HCT116 (cell line): ENCODE results near the gene OPRD1. TPM values are rescaled to one million over a fixed set of nuclear protein-coding genes. Genes with fewer than 3 reads are reported as not detected.

ENCODE experiments used
- ATAC-seq: fragments of 200-7000 bp; cut with Tn5 transposase; 2 replicates; pipeline ENCODE4 v1.9.1; 2020; ENCODE audit warnings: mild to moderate bottlenecking, moderate library complexity
- BruUV-seq: library from RNA; stranded (reverse); fragments of 400-500 nt; replicated peaks from 2 replicates; lab custom pipeline; 2021; lab: Mats Ljungman, UMichigan
- CTCF ChIA-PET: fragments of 300-600 bp; sonication (Branson Sonifier 250); formaldehyde crosslinking; loops from one replicate; lab custom pipeline; 2021; ENCODE audit warnings: antibody characterized with exemption; lab: Charles Lee
- POLR2A ChIA-PET: fragments of 300-600, 350-600 bp; sonication (Branson Sonifier 250); formaldehyde crosslinking; loops from one replicate; lab custom pipeline; 2021; ENCODE audit warnings: antibody characterized with exemption; lab: Charles Lee
- RAD21 ChIA-PET, 2 experiments: fragments of 300-600 bp; sonication (Branson Sonifier 250); formaldehyde crosslinking; loops; one replicate each; lab custom pipeline; 2023; ENCODE audit warnings: low total read pairs in 2 of 2; ENCODE audit not compliant: uncharacterized antibody in 2 of 2, unreplicated experiment in 2 of 2, low non-redundant PET in 1 of 2; lab: Charles Lee
- DNase-seq: peaks from one replicate; pipeline ENCODE4 v3.0.0-alpha.2; 2010; ENCODE audit warnings: low read depth, low spot score
- H2AFZ ChIP-seq: fragments of 200-600 bp; shearing (Covaris generic), sonication (generic); 2 replicates; pipeline ENCODE4 v1.6.1; 2017; ENCODE audit warnings: low read depth, mixed run types, mixed read lengths, antibody characterized with exemption, low read length; ENCODE audit not compliant: poor library complexity, severe bottlenecking
- H3K27ac ChIP-seq: 2 replicates; pipeline ENCODE4 v1.5.1; 2012; ENCODE audit warnings: low read depth, low read length
- H3K27me3 ChIP-seq: fragments of 200-600 bp; sonication (generic); 2 replicates; pipeline ENCODE4 v1.6.1; 2016; ENCODE audit warnings: mixed run types, low read length, mixed read lengths; ENCODE audit not compliant: insufficient read depth
- H3K36me3 ChIP-seq, 2 experiments: fragments of 200-500 bp in 1 of 2; fragments of 200-600 bp in 1 of 2; sonication (Bioruptor generic) in 1 of 2; sonication (generic) in 1 of 2; 2 replicates each; pipeline versions ENCODE4 v1.5.1 to v1.6.1; 2014 to 2016; ENCODE audit warnings: low read length in 2 of 2, inconsistent platforms in 1 of 2, mixed read lengths in 1 of 2, mixed run types in 1 of 2; ENCODE audit not compliant: insufficient read depth in 2 of 2, control insufficient read depth in 1 of 2
- H3K4me1 ChIP-seq, 2 experiments: fragments of 200-600 bp in 1 of 2; sonication (generic) in 1 of 2; 2 replicates each; pipeline versions ENCODE4 v1.5.1 to v1.6.1; 2012 to 2017; ENCODE audit warnings: low read length in 2 of 2, inconsistent platforms in 1 of 2, mild to moderate bottlenecking in 1 of 2, mixed read lengths in 1 of 2, mixed run types in 1 of 2, moderate library complexity in 1 of 2; ENCODE audit not compliant: insufficient read depth in 2 of 2, control insufficient read depth in 1 of 2
- H3K4me2 ChIP-seq: fragments of 200-600 bp; sonication (generic); 2 replicates; pipeline ENCODE4 v1.6.1; 2017; ENCODE audit warnings: mixed run types, low read length, mixed read lengths
- H3K4me3 ChIP-seq, 2 experiments: fragments of 200-600 bp in 1 of 2; sonication (generic) in 1 of 2; replicated peaks in 1 of 2; 2 replicates each; pipeline ENCODE4 v1.5.1; 2011 to 2016; ENCODE audit warnings: low read length in 2 of 2, control low read depth in 1 of 2, low read depth in 1 of 2, mild to moderate bottlenecking in 1 of 2, mixed read lengths in 1 of 2, mixed run types in 1 of 2
- H3K79me2 ChIP-seq: fragments of 200-600 bp; sonication (generic); 2 replicates; pipeline ENCODE4 v1.6.1; 2017; ENCODE audit warnings: mild to moderate bottlenecking, mixed run types, low read length, moderate library complexity, mixed read lengths; ENCODE audit not compliant: insufficient read depth
- H3K9ac ChIP-seq: fragments of 200-600 bp; sonication (generic); 2 replicates; pipeline ENCODE4 v1.6.1; 2016; ENCODE audit warnings: low read length, mixed read lengths
- H3K9me2 ChIP-seq: fragments of 200-600 bp; sonication (generic), shearing (Covaris generic); 2 replicates; pipeline ENCODE4 v1.6.1; 2017; ENCODE audit warnings: mixed run types, mild to moderate bottlenecking, moderate library complexity; ENCODE audit not compliant: insufficient read depth
- H3K9me3 ChIP-seq, 2 experiments: fragments of 200-500 bp in 1 of 2; fragments of 200-600 bp in 1 of 2; sonication (Bioruptor generic) in 1 of 2; sonication (generic) in 1 of 2; 2 replicates each; pipeline ENCODE4 v1.6.1; 2014 to 2017; ENCODE audit warnings: low read length in 2 of 2, mixed read lengths in 2 of 2, inconsistent platforms in 1 of 2, low read depth in 1 of 2, mild to moderate bottlenecking in 1 of 2, mixed run types in 1 of 2, moderate library complexity in 1 of 2; ENCODE audit not compliant: control insufficient read depth in 1 of 2, insufficient read depth in 1 of 2
- H4K20me1 ChIP-seq: fragments of 200-600 bp; sonication (generic), shearing (Covaris generic); 2 replicates; pipeline ENCODE4 v1.6.1; 2017; ENCODE audit warnings: mixed run types, mild to moderate bottlenecking, moderate library complexity; ENCODE audit not compliant: insufficient read depth
- CBX3 ChIP-seq: IDR thresholded peaks from 2 replicates; pipeline ENCODE4 v1.6.1; 2012; ENCODE audit warnings: low read depth
- CEBPB ChIP-seq: IDR thresholded peaks from 2 replicates; pipeline ENCODE4 v1.6.1; 2012; ENCODE audit warnings: low read depth
- EZH2 ChIP-seq: fragments of 200-600 bp; sonication (generic); IDR thresholded peaks from 2 replicates; pipeline ENCODE4 v1.6.1; 2017; ENCODE audit warnings: antibody characterized with exemption, mixed run types
- FOSL1 ChIP-seq: IDR thresholded peaks from 2 replicates; pipeline ENCODE4 v1.6.1; 2012; ENCODE audit warnings: low read depth
- JUND ChIP-seq: IDR thresholded peaks from 2 replicates; pipeline ENCODE4 v1.6.1; 2012
- RAD21 ChIP-seq: IDR thresholded peaks from 2 replicates; pipeline ENCODE4 v1.6.1; 2012; ENCODE audit warnings: low read depth, mild to moderate bottlenecking
- SP1 ChIP-seq: IDR thresholded peaks from 2 replicates; pipeline ENCODE4 v1.6.1; 2012; ENCODE audit warnings: low read depth
- SRF ChIP-seq: IDR thresholded peaks from 2 replicates; pipeline ENCODE4 v1.6.1; 2012; ENCODE audit warnings: low read depth
- TCF7L2 ChIP-seq: IDR thresholded peaks from 2 replicates; pipeline ENCODE4 v1.7.0; 2011; ENCODE audit warnings: borderline replicate concordance, inconsistent platforms; ENCODE audit not compliant: insufficient read depth, insufficient read length; ENCODE audit errors: extremely low read depth
- ZBTB33 ChIP-seq: IDR thresholded peaks from 2 replicates; pipeline ENCODE4 v1.6.1; 2011; ENCODE audit warnings: mild to moderate bottlenecking, low read length, moderate library complexity; ENCODE audit not compliant: insufficient replicate concordance; ENCODE audit errors: extremely low read depth
- ZFX ChIP-seq: fragments of 450-650 bp; IDR thresholded peaks from 2 replicates; pipeline ENCODE4 v1.6.1; 2017
- ZNF274 ChIP-seq: fragments of 200-500 bp; sonication (Bioruptor generic); IDR thresholded peaks from 2 replicates; pipeline ENCODE4 v1.6.1; 2014; ENCODE audit warnings: mild to moderate bottlenecking, low read depth, low read length, inconsistent platforms
- intact Hi-C: fragments of 100-400 bp; cut with micrococcal nuclease; formaldehyde crosslinking; loops from 2 replicates; pipeline ENCODE4 v1.10.0; 2022
- total RNA-seq: library from RNA; stranded (reverse); gene quantifications from one replicate; pipeline ENCODE4 v1.2.1, GENCODE V29; 2021; ENCODE audit not compliant: unreplicated experiment

OPRD1 gene
- total RNA-seq, 1 experiment from 2014 or later, result not detected

- H3K27ac ChIP-seq, result no peak overlapping the region
- CTCF ChIA-PET, result interaction anchor here (1.4 kb wide), 1 partner anchor 11 kb away, joined by 3 read pairs; no protein-coding TSS in a partner anchor
- H3K79me2 ChIP-seq, result no peaks in the 10 kb centered on the region
- RAD21 ChIA-PET, result no interaction called here
- no peak overlapping the region for H2AFZ ChIP-seq
- H3K36me3 ChIP-seq, result no peaks in the 10 kb centered on the region
- ATAC-seq (no peak), DNase-seq (no peak)
- H4K20me1 ChIP-seq, result no peaks in the 10 kb centered on the region
- H3K4me3 ChIP-seq, result no peak overlapping the region
- TF ChIP-seq JUND (no peak), EZH2 (no peak), CEBPB (no peak), SRF (no peak), CBX3 (no peak), ZFX (no peak), SP1 (no peak), RAD21 (no peak), FOSL1 (no peak), ZBTB33 (no peak), ZNF274 (no peak), TCF7L2 (no peak)
- TF ChIP-seq, all 23 proteins: peak for 0
- BruUV-seq, result no TSS peak
- Histone ChIP-seq H3K9me2 (no peaks in the 10 kb centered on the region), H3K9me3 (no peaks in the 10 kb centered on the region), H3K9ac (no peak overlapping the region), H3K4me2 (no peak overlapping the region), H3K4me1 (no peaks in the 10 kb centered on the region; a peak in 1 of 4 replicates), H3K27me3 (0 out of 2 replicates have a peak, but pooled peaks cover 3% of the 10 kb centered on the region)
- POLR2A ChIA-PET, result interaction anchor here (0.5 kb wide), 1 partner anchor 217 kb away, joined by 3 read pairs; no protein-coding TSS in a partner anchor
- intact Hi-C loops, result no loop called here
Measured at GRCh38 chr1:28836421-28836956, 24.5 kb downstream of the OPRD1 start.
